Keratinocyte (primary cell): ENCODE results near the gene TNNC2. TPM values are rescaled to one million over a fixed set of nuclear protein-coding genes. Genes with fewer than 3 reads are reported as not detected.

ENCODE experiments used
- DNase-seq: peaks from one replicate; pipeline ENCODE4 v3.0.0-alpha.2; 2011; ENCODE audit warnings: low read depth, missing footprints, low spot score
- FAIRE-seq: peaks from 2 replicates; lab custom pipeline; 2011; peaks lifted over from hg19 to GRCh38; lab: Jason Lieb, UNC
- H2AFZ ChIP-seq: 2 replicates; pipeline ENCODE4 v1.6.0; 2012; ENCODE audit warnings: low read length, control low read depth, inconsistent platforms; ENCODE audit not compliant: control insufficient read depth
- H3K27ac ChIP-seq: 2 replicates; pipeline ENCODE4 v1.5.1; 2011; ENCODE audit warnings: low read length; ENCODE audit not compliant: control insufficient read depth, insufficient read depth
- H3K27me3 ChIP-seq: 3 replicates; pipeline ENCODE4 v1.6.0; 2011; ENCODE audit warnings: low read length; ENCODE audit not compliant: control insufficient read depth, insufficient read depth; ENCODE audit errors: extremely low read depth
- H3K36me3 ChIP-seq, 2 experiments: 2 replicates in 1 of 2; 3 replicates in 1 of 2; pipeline ENCODE4 v1.5.1; 2011; ENCODE audit warnings: low read length in 2 of 2, mild to moderate bottlenecking in 1 of 2; ENCODE audit not compliant: control insufficient read depth in 2 of 2, insufficient read depth in 2 of 2; ENCODE audit errors: extremely low read depth in 1 of 2
- H3K4me1 ChIP-seq: 3 replicates; pipeline ENCODE4 v1.5.1; 2011; ENCODE audit warnings: low read length; ENCODE audit not compliant: control insufficient read depth, insufficient read depth; ENCODE audit errors: extremely low read depth
- H3K4me2 ChIP-seq: 3 replicates; pipeline ENCODE4 v1.6.0; 2011; ENCODE audit warnings: low read depth, low read length; ENCODE audit not compliant: control insufficient read depth, insufficient read depth; ENCODE audit errors: extremely low read depth
- H3K4me3 ChIP-seq, 3 experiments: fragments of 200-600 bp in 1 of 3; sonication (generic) in 1 of 3; 2 replicates in 2 of 3; 3 replicates in 1 of 3; pipeline ENCODE4 v1.5.1; 2011 to 2016; ENCODE audit warnings: low read length in 3 of 3, mild to moderate bottlenecking in 3 of 3, control low read depth in 2 of 3, inconsistent platforms in 1 of 3, low read depth in 1 of 3, mixed read lengths in 1 of 3, mixed run types in 1 of 3, moderate library complexity in 1 of 3; ENCODE audit not compliant: control insufficient read depth in 2 of 3, insufficient read depth in 2 of 3; ENCODE audit errors: extremely low read depth in 1 of 3
- H3K79me2 ChIP-seq: 2 replicates; pipeline ENCODE4 v1.6.0; 2012; ENCODE audit warnings: low read length; ENCODE audit not compliant: control insufficient read depth, insufficient read depth
- H3K9ac ChIP-seq: 3 replicates; pipeline ENCODE4 v1.6.0; 2011; ENCODE audit warnings: low read length; ENCODE audit not compliant: control insufficient read depth, insufficient read depth; ENCODE audit errors: extremely low read depth
- H3K9me1 ChIP-seq: 3 replicates; pipeline ENCODE4 v1.6.0; 2011; ENCODE audit warnings: low read length; ENCODE audit not compliant: control insufficient read depth, insufficient read depth; ENCODE audit errors: extremely low read depth
- H3K9me3 ChIP-seq: 2 replicates; pipeline ENCODE4 v1.5.1; 2012; ENCODE audit warnings: low read depth, low read length; ENCODE audit not compliant: control insufficient read depth
- H4K20me1 ChIP-seq: 3 replicates; pipeline ENCODE4 v1.6.0; 2011; ENCODE audit warnings: low read length; ENCODE audit not compliant: control insufficient read depth, insufficient read depth; ENCODE audit errors: extremely low read depth
- EZH2 ChIP-seq: IDR thresholded peaks from one replicate; pipeline ENCODE4 v1.6.1; 2012; ENCODE audit warnings: inconsistent platforms, mild to moderate bottlenecking, low read length, moderate library complexity
- dilution Hi-C: fragments of 300-500 bp; cut with MboI; formaldehyde crosslinking; loops from one replicate; pipeline ENCODE4 v1.7.0; 2020; ENCODE audit warnings: low sequenced_read_pairs; ENCODE audit not compliant: extremely low pct_ligation_motif_present
- polyA plus RNA-seq, 5 experiments: library from polyadenylated mRNA; depleted of rRNA in 3 of 5; stranded (reverse) in 3 of 5; stranded (forward) in 1 of 5; unstranded in 1 of 5; fragments of >200 nt; gene quantifications; 1 replicate in 1 of 5; 2 replicates in 3 of 5; 3 replicates in 1 of 5; pipeline versions ENCODE4 v1.2.1 to v1.2.3, GENCODE V29; 2011 to 2012; ENCODE audit warnings: missing spikeins in 2 of 5, low read depth in 1 of 5, low replicate concordance in 1 of 5
- TF ChIP-seq, protein P1 (sequence below), 3 experiments: IDR thresholded peaks in 1 of 3; conservative IDR thresholded peaks in 1 of 3; optimal IDR thresholded peaks in 1 of 3; 2 replicates in 2 of 3; 3 replicates in 1 of 3; pipeline versions ENCODE3 to v1.5.1; 2011; ENCODE audit warnings: low read length in 3 of 3, mild to moderate bottlenecking in 3 of 3, moderate library complexity in 2 of 3, control low read depth in 1 of 3, inconsistent platforms in 1 of 3; ENCODE audit not compliant: insufficient read depth in 2 of 3; ENCODE audit errors: extremely low read depth in 1 of 3

Gene TNNC2
- polyA plus RNA-seq, 1 donor (not counting 4 experiments of a cell fraction or from before 2014, with no cell fraction given), result 0.16 TPM

DNA sequence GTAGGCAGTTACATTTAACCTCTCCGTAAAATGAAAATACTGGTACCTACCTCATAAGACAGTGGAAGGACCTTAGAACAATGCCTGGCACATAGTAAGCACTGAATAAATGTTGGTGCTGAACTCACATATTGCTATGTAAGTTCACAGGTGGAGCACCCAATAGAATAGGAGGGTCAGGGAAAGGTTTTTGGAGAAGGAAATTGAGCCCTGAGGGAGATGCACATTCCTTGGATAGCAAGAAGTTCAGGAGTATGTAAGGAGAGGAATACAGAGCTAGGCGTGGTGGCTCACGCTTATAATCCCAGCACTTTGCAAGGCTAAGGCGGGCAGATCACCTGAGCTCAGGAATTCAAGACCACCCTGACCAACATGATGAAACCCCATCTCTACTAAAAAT lies 7.6 kb downstream of the TNNC2 start:
- dilution Hi-C loops, result no loop called here
- Histone ChIP-seq H3K27ac (no peak overlapping the region), H3K36me3 (peaks cover 0 to 9% of the 10 kb centered on the region in 2 experiments), H3K27me3 (peaks cover 16% of the 10 kb centered on the region), H3K9me3 (no peaks in the 10 kb centered on the region), H4K20me1 (peaks cover 6% of the 10 kb centered on the region), H3K4me1 (peaks cover 11% of the 10 kb centered on the region), H3K4me3 (no peak overlapping the region), H2AFZ (no peak overlapping the region), H3K4me2 (no peak overlapping the region), H3K9me1 (no peaks in the 10 kb centered on the region), H3K79me2 (peaks cover 3% of the 10 kb centered on the region), H3K9ac (no peak overlapping the region)
- DNase-seq (no peak), FAIRE-seq (no peak)
- TF ChIP-seq, protein P1, sequence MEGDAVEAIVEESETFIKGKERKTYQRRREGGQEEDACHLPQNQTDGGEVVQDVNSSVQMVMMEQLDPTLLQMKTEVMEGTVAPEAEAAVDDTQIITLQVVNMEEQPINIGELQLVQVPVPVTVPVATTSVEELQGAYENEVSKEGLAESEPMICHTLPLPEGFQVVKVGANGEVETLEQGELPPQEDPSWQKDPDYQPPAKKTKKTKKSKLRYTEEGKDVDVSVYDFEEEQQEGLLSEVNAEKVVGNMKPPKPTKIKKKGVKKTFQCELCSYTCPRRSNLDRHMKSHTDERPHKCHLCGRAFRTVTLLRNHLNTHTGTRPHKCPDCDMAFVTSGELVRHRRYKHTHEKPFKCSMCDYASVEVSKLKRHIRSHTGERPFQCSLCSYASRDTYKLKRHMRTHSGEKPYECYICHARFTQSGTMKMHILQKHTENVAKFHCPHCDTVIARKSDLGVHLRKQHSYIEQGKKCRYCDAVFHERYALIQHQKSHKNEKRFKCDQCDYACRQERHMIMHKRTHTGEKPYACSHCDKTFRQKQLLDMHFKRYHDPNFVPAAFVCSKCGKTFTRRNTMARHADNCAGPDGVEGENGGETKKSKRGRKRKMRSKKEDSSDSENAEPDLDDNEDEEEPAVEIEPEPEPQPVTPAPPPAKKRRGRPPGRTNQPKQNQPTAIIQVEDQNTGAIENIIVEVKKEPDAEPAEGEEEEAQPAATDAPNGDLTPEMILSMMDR (optimal IDR thresholded peaks at IDR 0.05 in 1 of 3, IDR thresholded peaks at IDR 0.05 in 1 of 3, conservative IDR thresholded peaks at IDR 0.05 in 1 of 3; ENCODE audit: extremely low read depth in 1 of 3, insufficient read depth in 2 of 3, low read length in 3 of 3), result no peak
- no peak for TF ChIP-seq EZH2

DNA sequence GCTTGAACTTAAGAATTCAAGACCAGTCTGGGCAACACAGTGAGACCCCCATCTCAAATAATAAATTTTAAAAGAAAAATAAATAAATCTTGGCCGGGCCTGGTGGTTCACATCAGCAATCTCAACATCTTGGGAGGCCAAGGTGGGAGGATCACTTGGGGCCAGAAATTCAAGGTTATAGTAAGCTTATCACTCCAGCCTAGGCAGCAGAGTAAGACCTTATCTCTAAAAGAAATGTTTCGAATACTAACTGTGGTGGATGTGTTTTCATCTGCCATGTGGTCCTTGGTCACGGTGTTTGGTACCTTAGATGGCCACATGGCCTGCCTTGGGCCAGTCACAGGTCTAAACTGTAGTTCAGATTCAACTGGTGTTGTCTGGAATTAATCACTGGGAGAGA lies 8.9 kb downstream of the TNNC2 start:
- Histone ChIP-seq H4K20me1 (peaks cover 6% of the 10 kb centered on the region), H3K9ac (no peak overlapping the region), H3K27me3 (peaks cover 4% of the 10 kb centered on the region), H3K79me2 (peaks cover 13% of the 10 kb centered on the region), H3K36me3 (peaks cover 0 to 10% of the 10 kb centered on the region in 2 experiments), H3K4me3 (no peak overlapping the region), H3K4me1 (peaks cover 11% of the 10 kb centered on the region), H3K27ac (no peak overlapping the region), H2AFZ (no peak overlapping the region), H3K4me2 (no peak overlapping the region), H3K9me3 (no peaks in the 10 kb centered on the region), H3K9me1 (no peaks in the 10 kb centered on the region)
- dilution Hi-C loops, result no loop called here
- TF ChIP-seq, protein P1 (optimal IDR thresholded peaks at IDR 0.05 in 1 of 3, IDR thresholded peaks at IDR 0.05 in 1 of 3, conservative IDR thresholded peaks at IDR 0.05 in 1 of 3; ENCODE audit: extremely low read depth in 1 of 3, insufficient read depth in 2 of 3, low read length in 3 of 3), result no peak
- TF ChIP-seq EZH2, result no peak
- DNase-seq (no peak), FAIRE-seq (no peak)
